Activated effector memory CD4-positive, alpha-beta T cell treated with Interleukin-2 at 50 U/mL for 16 hours (primary cell): ENCODE data around the gene TVP23C.
"Not testable (repeated sequence)": the region's sequence is repeated elsewhere in the genome, so short reads cannot be mapped to it uniquely, and the experiment has no call there.

Source experiments
- DNase-seq: peaks from one replicate; pipeline ENCODE4 v3.0.0-alpha.2; 2020

TVP23C gene

GRCh38 chr17:15563375-15563857 lies at the start of gene TVP23C:
Gene TVP23C, minus strand, starts transcription at chr17:15563483. Its CDS starts 35 bp downstream, at chr17:15563448.
- DNase-seq = peak; percentile 67

GRCh38 chr17:15592960-15593359 lies 29.7 kb upstream of the TVP23C start:
- DNase-seq = not testable (repeated sequence)

- not testable (repeated sequence) for DNase-seq
These were observed 28.7 kb upstream of the TVP23C start for GRCh38 chr17:15591986-15592385.

- DNase-seq = not testable (repeated sequence)
These were observed 27.6 kb upstream of the TVP23C start for GRCh38 chr17:15590844-15591243.

GRCh38 chr17:15589544-15590536 lies 26.6 kb upstream of the TVP23C start:
- DNase-seq = peak; percentile 9

GRCh38 chr17:15588017-15588416 lies 24.7 kb upstream of the TVP23C start:
- not testable (repeated sequence) for DNase-seq

GRCh38 chr17:15583313-15583712 lies 20.0 kb upstream of the TVP23C start:
- not testable (repeated sequence) for DNase-seq

GRCh38 chr17:15581462-15581861 lies 18.2 kb upstream of the TVP23C start:
- DNase-seq = not testable (repeated sequence)

- not testable (repeated sequence) for DNase-seq
These were observed 13.6 kb upstream of the TVP23C start for GRCh38 chr17:15576848-15577247.

GRCh38 chr17:15574660-15575059 lies 11.4 kb upstream of the TVP23C start:
- DNase-seq = not testable (repeated sequence)

- not testable (repeated sequence) for DNase-seq
These were observed 10.6 kb upstream of the TVP23C start for GRCh38 chr17:15573870-15574269.

GRCh38 chr17:15562613-15563374 lies 489 bp downstream of the TVP23C start:
- DNase-seq = not testable (repeated sequence)

GRCh38 chr17:15561439-15561838 lies 1.8 kb downstream of the TVP23C start:
- DNase-seq = not testable (repeated sequence)

GRCh38 chr17:15558403-15559105 lies 4.7 kb downstream of the TVP23C start:
- DNase-seq = not testable (repeated sequence)

- DNase-seq = not testable (repeated sequence)
These were observed 5.9 kb downstream of the TVP23C start for GRCh38 chr17:15557334-15557832.

GRCh38 chr17:15552932-15553331 lies 10.4 kb downstream of the TVP23C start:
- not testable (repeated sequence) for DNase-seq

- DNase-seq = not testable (repeated sequence)
These were observed 13.7 kb downstream of the TVP23C start for GRCh38 chr17:15549552-15549951.

GRCh38 chr17:15546604-15547003 lies 16.7 kb downstream of the TVP23C start:
- DNase-seq = not testable (repeated sequence)

- not testable (repeated sequence) for DNase-seq
These were observed 22.7 kb downstream of the TVP23C start for GRCh38 chr17:15540371-15541219.

- DNase-seq = not testable (repeated sequence)
These were observed 30.2 kb downstream of the TVP23C start for GRCh38 chr17:15533122-15533521.
